GM18873 (cell line): ENCODE data around the gene SLC29A1.

Experiments used
- ATAC-seq: cut with Tn5 transposase; IDR thresholded peaks from one replicate; pipeline ENCODE4 v1.9.1; 2021; ENCODE audit warnings: mild to moderate bottlenecking, moderate library complexity, moderate number of reproducible peaks; ENCODE audit not compliant: unreplicated experiment, low FRiP score

SLC29A1 gene

DNA sequence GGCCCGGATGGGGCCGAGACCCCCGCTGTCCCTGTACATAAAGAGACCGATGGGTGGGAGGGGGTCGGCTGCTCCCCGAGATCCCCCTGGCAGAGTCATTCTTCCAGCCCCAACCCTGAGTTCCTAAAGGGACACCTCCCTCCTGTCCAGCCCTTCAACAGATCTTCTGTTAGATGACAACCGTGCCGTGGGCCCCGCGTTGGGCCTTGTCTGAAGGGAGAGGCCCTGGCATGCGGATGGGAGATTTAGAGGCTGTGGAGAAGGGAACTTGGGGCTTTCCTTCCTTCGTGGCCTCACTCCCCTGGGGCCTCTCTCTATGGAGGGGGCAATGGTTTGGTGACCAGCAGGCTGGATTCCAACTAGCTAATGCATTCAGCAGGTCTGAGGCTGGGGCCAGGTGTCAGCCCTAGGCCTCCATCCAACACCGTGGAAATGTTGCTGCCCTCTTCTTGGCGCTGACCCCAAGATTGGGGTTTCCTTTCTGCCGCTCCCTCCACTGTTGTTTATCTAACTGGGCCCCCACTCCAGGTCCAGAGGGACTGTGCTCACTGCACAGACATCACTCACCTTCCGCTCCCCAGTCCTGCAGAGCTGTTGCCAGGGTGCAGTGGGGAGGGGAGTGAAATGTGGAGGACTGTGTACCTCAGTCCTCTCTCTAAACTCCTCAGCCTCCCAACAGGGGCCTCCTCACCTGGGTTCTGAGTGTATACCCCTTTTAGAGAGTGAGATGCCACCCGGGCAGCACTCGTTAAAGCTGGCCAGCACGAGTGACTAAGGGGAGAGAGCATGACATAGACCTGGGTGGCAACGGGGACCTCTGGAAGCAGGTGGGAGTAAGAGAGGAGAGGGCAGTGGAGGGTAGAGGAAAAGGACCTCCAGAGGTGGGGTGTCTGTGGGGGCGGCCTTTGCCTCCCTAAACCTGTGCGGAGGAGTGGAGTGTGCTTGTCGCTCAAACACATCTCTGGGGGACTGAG, 53.6 kb downstream of the SLC29A1 start:
- ATAC-seq, result no peak

DNA sequence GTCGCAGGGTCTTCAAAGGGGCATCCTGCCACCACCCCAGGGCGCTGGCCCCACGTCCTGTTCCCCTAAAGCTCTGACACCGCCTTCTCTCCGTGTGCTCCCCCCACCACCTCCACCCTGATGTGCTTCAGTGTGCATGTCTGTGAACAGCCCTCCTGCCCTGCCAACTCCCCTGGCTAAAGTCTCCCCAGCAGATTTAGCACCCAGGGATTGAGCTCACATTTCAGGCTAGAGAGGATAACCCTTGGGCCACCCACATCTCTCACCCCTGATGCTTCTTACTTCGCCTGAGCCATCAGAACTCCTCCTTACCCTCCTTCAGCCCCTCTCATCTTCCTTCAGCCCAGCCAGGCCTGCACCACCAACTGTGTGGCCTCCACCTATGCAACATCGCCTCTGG, 54.4 kb downstream of the SLC29A1 start:
- ATAC-seq, result no peak

DNA sequence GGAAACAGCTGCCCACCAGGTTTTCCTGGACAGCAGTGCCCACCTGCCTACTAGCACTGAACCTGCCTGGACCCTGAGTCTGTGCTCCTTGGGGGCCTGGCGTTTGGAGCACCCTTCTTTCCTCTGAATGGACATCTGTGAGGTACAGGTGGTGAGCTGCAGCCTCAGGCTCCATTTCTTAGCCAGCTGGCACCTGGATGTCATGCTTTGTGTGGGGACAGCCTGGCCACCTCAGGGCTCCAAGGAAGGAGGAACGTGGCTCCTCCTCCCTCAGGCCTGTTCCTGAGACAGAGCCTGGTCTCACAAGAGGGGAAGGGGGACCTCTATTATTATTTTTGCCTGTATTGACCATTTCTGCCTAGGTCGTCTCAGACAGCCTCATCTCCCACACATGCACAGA, 54.9 kb downstream of the SLC29A1 start:
- no peak for ATAC-seq

DNA sequence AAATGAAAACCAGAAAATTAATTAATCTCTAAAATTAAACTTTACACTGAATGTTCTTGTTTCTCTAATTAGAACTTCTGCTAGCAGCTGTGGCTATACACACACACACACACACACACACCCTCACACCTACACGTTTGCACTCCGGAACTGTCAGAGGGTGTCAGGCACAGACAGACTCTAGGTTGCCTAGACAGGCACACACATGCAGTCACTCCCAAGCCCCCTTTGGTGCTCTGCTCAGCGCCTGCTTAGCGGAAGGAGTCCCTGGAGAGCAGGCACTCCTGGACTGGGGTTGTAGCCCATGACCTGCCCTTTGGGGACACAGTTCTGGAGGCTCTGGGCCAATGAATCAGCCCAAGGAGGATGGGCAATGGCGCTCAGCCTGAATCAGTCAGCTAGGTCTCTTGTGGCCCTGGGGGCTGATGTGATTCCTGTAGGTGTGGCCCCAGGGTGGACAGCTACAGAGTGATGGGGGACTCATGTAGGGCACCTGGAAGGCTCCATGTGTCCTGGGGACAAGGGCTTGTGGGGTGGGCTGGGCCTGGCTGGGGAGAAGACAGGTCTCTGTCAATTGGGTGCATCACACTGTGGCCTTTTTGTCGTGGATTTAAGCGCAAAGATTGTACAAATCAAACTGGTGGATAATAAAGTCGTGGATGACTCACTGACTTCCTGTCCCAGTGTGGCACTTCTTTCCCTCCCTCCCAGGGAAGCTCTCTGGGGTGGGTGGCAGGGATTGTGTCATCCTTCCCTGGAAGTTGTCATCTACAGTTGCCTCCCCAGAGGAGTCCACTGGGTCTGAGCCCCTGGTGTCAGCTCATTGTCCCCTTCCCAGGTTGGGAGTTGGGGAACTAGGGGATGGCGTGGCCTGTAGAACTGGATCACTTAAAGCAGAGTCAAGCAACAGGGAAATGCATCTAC, 55.6 kb downstream of the SLC29A1 start:
- no peak for ATAC-seq
